HepG2 (cell line): ENCODE results near the gene SPTSSB. TPM values are rescaled to one million over a fixed set of nuclear protein-coding genes. Genes with fewer than 3 reads are reported as not detected.

Experiments used
- CEBPG ChIP-seq: IDR thresholded peaks from 2 replicates; pipeline ENCODE4 v1.6.1; 2016
- GMEB2 ChIP-seq: IDR thresholded peaks from 2 replicates; pipeline ENCODE4 v1.6.1; 2016; ENCODE audit warnings: missing biosample characterization, missing genetic modification reagents, low read depth
- HIVEP1 ChIP-seq: sonication (generic); formaldehyde crosslinking; IDR thresholded peaks from 2 replicates; pipeline ENCODE4 v1.4.0; 2020; ENCODE audit warnings: mild to moderate bottlenecking, missing genetic modification reagents
- PAWR ChIP-seq: sonication (generic); formaldehyde crosslinking; IDR thresholded peaks from 2 replicates; pipeline ENCODE4 v1.4.0; 2020; ENCODE audit warnings: missing genetic modification reagents, mild to moderate bottlenecking, borderline replicate concordance
- ZNF253 ChIP-seq: sonication (generic); formaldehyde crosslinking; IDR thresholded peaks from 2 replicates; pipeline ENCODE4 v1.8.0; 2022; ENCODE audit warnings: mild to moderate bottlenecking, missing genetic modification reagents, borderline replicate concordance
- ZNF503 ChIP-seq: sonication (generic); formaldehyde crosslinking; IDR thresholded peaks from 2 replicates; pipeline ENCODE4 v1.4.0; 2020; ENCODE audit warnings: missing genetic modification reagents
- ZNF83 ChIP-seq: sonication (generic); formaldehyde crosslinking; IDR thresholded peaks from 2 replicates; pipeline ENCODE4 v1.4.0; 2020; ENCODE audit warnings: missing genetic modification reagents, mild to moderate bottlenecking, borderline replicate concordance
- polyA plus RNA-seq, 8 experiments: library from polyadenylated mRNA; depleted of rRNA in 3 of 8; stranded (reverse) in 7 of 8; unstranded in 1 of 8; fragments of >200 nt; fragmentation: Illumina TruSeq in 4 of 8; extraction: Trizol in 4 of 8; gene quantifications; 2 replicates each; pipeline versions ENCODE4 v1.2.1 to v1.2.3, GENCODE V29; 2011 to 2016; ENCODE audit warnings: low read depth in 4 of 8, missing spikeins in 1 of 8, mixed read lengths in 1 of 8; ENCODE audit not compliant: insufficient read depth in 1 of 8
- total RNA-seq, 5 experiments: library from RNA; depleted of rRNA; stranded (reverse); fragments of >200 nt; fragmentation: Illumina TruSeq; extraction: Trizol; gene quantifications; 2 replicates each; pipeline ENCODE4 v1.2.3, GENCODE V29; 2016; ENCODE audit warnings: low read depth in 1 of 5
- TF ChIP-seq, protein P1 (sequence below): sonication (generic); formaldehyde crosslinking; IDR thresholded peaks from 2 replicates; pipeline ENCODE4 v1.5.0; 2020; ENCODE audit warnings: mild to moderate bottlenecking, missing genetic modification reagents, borderline replicate concordance
- TF ChIP-seq, protein P2 (sequence below): sonication (generic); formaldehyde crosslinking; IDR thresholded peaks from 2 replicates; pipeline ENCODE4 v1.8.0; 2022; ENCODE audit warnings: mild to moderate bottlenecking, missing genetic modification reagents; ENCODE audit not compliant: insufficient replicate concordance

SPTSSB gene
- total and polyA plus RNA-seq, 2 of the 13 experiments (the other 11 are each of a cell fraction or from before 2014, with no cell fraction given): 0.51 to 2.4 TPM

- TF ChIP-seq ZNF83: no peak
- TF ChIP-seq PAWR: no peak
- TF ChIP-seq CEBPG (CRISPR knock-in tag): peak; percentile 76
- TF ChIP-seq, protein P1, sequence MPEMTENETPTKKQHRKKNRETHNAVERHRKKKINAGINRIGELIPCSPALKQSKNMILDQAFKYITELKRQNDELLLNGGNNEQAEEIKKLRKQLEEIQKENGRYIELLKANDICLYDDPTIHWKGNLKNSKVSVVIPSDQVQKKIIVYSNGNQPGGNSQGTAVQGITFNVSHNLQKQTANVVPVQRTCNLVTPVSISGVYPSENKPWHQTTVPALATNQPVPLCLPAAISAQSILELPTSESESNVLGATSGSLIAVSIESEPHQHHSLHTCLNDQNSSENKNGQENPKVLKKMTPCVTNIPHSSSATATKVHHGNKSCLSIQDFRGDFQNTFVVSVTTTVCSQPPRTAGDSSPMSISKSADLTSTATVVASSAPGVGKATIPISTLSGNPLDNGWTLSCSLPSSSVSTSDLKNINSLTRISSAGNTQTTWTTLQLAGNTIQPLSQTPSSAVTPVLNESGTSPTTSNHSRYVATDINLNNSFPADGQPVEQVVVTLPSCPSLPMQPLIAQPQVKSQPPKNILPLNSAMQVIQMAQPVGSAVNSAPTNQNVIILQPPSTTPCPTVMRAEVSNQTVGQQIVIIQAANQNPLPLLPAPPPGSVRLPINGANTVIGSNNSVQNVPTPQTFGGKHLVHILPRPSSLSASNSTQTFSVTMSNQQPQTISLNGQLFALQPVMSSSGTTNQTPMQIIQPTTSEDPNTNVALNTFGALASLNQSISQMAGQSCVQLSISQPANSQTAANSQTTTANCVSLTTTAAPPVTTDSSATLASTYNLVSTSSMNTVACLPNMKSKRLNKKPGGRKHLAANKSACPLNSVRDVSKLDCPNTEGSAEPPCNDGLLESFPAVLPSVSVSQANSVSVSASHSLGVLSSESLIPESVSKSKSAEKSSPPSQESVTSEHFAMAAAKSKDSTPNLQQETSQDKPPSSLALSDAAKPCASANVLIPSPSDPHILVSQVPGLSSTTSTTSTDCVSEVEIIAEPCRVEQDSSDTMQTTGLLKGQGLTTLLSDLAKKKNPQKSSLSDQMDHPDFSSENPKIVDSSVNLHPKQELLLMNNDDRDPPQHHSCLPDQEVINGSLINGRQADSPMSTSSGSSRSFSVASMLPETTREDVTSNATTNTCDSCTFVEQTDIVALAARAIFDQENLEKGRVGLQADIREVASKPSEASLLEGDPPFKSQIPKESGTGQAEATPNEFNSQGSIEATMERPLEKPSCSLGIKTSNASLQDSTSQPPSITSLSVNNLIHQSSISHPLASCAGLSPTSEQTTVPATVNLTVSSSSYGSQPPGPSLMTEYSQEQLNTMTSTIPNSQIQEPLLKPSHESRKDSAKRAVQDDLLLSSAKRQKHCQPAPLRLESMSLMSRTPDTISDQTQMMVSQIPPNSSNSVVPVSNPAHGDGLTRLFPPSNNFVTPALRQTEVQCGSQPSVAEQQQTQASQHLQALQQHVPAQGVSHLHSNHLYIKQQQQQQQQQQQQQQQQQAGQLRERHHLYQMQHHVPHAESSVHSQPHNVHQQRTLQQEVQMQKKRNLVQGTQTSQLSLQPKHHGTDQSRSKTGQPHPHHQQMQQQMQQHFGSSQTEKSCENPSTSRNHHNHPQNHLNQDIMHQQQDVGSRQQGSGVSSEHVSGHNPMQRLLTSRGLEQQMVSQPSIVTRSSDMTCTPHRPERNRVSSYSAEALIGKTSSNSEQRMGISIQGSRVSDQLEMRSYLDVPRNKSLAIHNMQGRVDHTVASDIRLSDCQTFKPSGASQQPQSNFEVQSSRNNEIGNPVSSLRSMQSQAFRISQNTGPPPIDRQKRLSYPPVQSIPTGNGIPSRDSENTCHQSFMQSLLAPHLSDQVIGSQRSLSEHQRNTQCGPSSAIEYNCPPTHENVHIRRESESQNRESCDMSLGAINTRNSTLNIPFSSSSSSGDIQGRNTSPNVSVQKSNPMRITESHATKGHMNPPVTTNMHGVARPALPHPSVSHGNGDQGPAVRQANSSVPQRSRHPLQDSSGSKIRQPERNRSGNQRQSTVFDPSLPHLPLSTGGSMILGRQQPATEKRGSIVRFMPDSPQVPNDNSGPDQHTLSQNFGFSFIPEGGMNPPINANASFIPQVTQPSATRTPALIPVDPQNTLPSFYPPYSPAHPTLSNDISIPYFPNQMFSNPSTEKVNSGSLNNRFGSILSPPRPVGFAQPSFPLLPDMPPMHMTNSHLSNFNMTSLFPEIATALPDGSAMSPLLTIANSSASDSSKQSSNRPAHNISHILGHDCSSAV (CRISPR knock-in tag): no peak
- no peak for TF ChIP-seq GMEB2 (CRISPR knock-in tag)
- no peak for TF ChIP-seq ZNF253 (CRISPR knock-in tag)
- TF ChIP-seq HIVEP1 (CRISPR knock-in tag): no peak
- TF ChIP-seq, protein P2, sequence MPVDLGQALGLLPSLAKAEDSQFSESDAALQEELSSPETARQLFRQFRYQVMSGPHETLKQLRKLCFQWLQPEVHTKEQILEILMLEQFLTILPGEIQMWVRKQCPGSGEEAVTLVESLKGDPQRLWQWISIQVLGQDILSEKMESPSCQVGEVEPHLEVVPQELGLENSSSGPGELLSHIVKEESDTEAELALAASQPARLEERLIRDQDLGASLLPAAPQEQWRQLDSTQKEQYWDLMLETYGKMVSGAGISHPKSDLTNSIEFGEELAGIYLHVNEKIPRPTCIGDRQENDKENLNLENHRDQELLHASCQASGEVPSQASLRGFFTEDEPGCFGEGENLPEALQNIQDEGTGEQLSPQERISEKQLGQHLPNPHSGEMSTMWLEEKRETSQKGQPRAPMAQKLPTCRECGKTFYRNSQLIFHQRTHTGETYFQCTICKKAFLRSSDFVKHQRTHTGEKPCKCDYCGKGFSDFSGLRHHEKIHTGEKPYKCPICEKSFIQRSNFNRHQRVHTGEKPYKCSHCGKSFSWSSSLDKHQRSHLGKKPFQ: no peak
- no peak for TF ChIP-seq ZNF503 (CRISPR knock-in tag)
Measured at GRCh38 chr3:161332792-161333191, 38.5 kb downstream of the SPTSSB start (continued).
